OCI-LY1 (cell line): Measurements from ENCODE around the gene TSPAN8.
"Not testable (repeated sequence)": the region's sequence is repeated elsewhere in the genome, so short reads cannot be mapped to it uniquely, and the experiment has no call there.

Source experiments
- EZH2 ChIP-seq: fragments of 200-600 bp; sonication (generic), shearing (Covaris generic); IDR thresholded peaks from 2 replicates; pipeline ENCODE4 v1.8.0; 2017; ENCODE audit warnings: borderline replicate concordance, mixed run types, mild to moderate bottlenecking, antibody characterized with exemption, low read length, moderate library complexity, mixed read lengths
- TF ChIP-seq, protein P1 (sequence below): fragments of 200-600 bp; sonication (generic), shearing (Covaris generic); IDR thresholded peaks from 2 replicates; pipeline ENCODE4 v1.5.1; 2017; ENCODE audit warnings: mild to moderate bottlenecking, antibody characterized with exemption, low read length, moderate library complexity, mixed read lengths

DNA sequence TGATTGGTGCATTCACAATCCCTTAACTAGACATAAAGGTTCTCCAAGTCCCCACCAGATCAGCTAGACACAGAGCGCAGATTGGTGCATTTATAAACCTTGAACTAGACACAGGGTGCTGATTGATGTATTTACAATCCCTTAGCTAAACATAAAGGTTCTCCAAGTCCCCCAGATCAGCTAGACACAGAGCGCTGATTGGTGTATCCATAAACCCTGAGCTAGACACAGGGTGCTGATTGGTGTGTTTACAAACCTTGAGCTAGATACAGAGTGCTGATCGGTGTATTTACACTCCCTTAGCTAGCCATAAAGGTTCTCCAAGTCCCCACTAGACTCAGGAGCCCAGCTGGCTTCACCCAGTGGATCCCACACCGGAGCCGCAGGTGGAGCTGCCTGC is 8.0 kb upstream of the TSPAN8 start:
- TF ChIP-seq, protein P1, sequence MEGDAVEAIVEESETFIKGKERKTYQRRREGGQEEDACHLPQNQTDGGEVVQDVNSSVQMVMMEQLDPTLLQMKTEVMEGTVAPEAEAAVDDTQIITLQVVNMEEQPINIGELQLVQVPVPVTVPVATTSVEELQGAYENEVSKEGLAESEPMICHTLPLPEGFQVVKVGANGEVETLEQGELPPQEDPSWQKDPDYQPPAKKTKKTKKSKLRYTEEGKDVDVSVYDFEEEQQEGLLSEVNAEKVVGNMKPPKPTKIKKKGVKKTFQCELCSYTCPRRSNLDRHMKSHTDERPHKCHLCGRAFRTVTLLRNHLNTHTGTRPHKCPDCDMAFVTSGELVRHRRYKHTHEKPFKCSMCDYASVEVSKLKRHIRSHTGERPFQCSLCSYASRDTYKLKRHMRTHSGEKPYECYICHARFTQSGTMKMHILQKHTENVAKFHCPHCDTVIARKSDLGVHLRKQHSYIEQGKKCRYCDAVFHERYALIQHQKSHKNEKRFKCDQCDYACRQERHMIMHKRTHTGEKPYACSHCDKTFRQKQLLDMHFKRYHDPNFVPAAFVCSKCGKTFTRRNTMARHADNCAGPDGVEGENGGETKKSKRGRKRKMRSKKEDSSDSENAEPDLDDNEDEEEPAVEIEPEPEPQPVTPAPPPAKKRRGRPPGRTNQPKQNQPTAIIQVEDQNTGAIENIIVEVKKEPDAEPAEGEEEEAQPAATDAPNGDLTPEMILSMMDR, result not testable (repeated sequence)
- TF ChIP-seq EZH2, result not testable (repeated sequence)
